DMS 273 (cell line): ENCODE data around the gene SLC6A2.

Experiments used
- DNase-seq: peaks from one replicate; lab custom pipeline; 2025; ENCODE audit not compliant: unreplicated experiment; lab: John Stamatoyannopoulos, UW

Gene SLC6A2

DNA sequence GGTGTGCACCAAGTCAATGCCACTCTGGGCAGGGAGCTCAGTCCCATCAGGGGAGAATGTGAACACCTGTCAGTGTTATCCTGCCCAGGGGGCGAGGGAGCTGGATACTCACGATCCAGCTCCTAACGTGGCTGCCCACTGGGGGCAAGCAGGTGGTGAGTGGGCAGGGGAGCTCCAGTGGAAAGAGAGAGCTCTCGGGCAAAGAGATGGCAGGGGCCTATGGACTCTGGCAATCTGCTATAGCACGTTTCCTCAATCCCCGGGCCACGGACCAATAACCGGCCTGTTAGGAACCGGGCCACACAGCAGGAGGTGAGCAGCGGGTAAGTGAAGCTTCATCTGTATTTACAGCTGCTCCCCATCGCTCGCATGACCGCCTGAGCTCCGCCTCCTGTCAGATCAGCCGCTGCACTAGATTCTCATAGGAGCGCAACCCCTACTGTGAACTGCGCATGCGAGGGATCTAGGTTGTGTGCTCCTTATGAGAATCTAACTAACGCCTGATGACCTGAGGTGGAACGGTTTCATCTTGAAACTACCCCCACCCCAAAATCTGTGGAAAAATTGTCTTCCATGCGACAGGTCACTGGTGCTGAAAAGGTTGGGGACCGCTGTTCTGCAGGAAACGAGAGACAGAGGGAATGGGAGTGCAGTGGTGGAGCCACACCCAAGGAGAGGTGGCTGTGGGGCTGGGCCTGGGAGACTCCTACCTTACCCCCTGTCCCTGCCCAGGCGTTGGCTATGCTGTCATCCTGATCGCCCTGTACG is 15.6 kb downstream of the SLC6A2 start:
- no peak for DNase-seq

DNA sequence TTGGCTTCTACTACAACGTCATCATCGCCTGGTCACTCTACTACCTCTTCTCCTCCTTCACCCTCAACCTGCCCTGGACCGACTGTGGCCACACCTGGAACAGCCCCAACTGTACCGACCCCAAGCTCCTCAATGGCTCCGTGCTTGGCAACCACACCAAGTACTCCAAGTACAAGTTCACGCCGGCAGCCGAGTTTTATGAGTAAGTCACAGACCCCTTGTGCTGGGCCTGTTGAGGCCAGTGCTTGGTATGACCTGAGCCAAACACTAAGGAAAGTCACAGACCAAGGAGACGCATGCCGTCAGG is 16.1 kb downstream of the SLC6A2 start:
- DNase-seq, result no peak

DNA sequence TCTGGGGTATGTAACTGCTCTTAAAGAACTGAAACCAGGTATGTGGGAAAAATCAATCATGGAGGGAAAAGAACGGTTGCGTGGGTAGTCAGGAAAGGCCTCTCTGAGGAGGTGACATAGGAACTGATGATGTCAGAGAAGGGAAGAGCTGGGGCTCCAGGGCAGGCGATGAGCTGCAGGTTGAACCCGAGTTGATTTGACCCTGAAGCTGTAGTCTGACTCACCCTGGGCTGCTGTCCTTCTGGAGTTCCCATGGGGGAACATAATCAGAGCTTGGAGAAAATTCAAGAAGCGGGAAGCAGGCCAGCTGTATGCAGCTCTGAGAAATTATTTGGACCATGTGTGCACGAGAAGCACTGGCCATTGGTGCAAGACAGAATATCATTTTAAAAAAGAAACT is 16.7 kb downstream of the SLC6A2 start:
- DNase-seq, result no peak

DNA sequence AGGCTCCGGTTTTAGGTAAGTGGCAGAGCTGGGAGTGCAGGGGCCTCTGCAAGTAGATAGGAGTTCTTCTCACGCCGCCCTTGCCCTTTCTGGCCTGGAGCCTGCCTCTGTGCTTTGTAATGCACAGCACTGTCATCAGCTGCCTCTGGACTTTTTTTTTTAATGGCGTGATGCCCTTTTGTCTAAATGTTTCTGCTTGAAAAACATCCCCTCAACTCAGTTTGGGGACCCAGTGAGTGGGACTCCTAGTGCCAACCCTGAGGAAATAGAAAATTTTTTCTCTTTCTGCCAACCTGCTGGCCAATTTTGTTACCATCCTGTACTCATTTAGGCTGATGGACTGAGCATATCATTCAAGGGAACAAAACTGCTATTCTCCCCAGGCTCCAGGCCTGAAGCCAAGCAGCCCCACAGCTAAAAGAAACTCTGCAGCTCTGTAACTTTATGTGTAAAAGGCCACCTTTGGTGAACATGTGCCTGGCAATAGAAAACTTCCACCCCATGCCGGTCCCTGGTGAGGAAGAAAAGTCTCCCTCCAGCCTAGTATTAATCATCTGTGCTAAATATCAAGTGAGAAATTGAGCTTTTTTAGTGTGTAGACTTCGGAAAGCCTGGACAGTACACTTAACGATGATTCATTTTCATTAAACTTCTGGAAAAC is 22.5 kb downstream of the SLC6A2 start:
- DNase-seq, result no peak

DNA sequence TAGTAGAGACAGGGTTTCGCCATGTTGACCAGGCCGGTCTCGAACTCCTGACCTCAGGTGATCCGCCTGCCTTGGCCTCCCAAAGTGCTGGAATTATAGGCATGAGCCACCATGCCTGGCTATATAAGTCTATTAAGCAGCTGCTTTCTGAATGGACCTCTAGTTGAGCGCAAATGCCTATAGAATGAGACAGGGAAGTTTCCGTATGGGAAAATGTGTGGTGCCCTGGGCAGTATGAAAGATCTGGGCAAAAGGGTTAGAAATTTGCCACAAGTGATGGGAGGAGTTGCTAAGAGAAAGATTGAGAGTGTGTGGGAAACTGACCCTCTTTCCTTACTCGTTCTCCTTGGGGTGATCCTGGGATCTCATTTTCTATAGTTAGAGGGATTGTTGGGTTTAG is 26.3 kb downstream of the SLC6A2 start:
- DNase-seq, result no peak

DNA sequence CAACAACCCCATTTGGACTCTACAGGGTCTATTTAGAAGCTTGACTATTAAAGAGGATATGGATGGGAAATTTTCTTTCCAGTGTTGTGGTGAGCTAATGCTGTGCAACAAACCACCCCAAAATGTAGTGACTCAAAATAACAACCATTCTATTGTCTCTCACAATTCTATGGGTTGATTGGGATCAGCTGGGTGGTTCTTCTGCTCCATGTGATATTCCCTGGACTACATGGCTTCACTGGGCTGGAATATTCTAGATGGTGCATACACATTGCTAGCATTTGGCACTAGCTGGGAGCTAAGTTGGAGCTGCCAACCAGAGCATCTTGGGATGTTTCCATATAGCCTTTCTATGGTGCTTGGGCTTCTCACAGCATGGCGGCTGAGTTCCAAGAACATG is 30.2 kb downstream of the SLC6A2 start:
- DNase-seq, result no peak

DNA sequence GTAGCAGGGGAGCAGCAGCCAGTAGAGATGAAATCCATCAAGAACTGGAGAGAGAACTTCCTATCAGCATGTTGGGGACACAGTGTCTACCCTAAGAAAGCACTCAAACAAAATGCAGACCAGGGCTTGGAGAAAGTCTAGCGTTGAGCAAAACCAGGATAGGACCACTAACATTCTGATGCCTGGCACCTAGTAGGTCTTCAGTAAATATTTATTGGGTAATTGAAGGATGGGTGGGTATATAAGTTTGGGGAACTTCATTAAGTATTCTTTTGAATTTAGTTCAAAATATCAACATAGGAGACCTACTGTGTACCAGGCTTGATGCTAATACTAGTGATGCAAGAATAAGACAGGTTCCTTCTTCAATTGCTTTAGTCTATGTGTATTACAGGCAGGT is 30.9 kb downstream of the SLC6A2 start:
- no peak for DNase-seq

DNA sequence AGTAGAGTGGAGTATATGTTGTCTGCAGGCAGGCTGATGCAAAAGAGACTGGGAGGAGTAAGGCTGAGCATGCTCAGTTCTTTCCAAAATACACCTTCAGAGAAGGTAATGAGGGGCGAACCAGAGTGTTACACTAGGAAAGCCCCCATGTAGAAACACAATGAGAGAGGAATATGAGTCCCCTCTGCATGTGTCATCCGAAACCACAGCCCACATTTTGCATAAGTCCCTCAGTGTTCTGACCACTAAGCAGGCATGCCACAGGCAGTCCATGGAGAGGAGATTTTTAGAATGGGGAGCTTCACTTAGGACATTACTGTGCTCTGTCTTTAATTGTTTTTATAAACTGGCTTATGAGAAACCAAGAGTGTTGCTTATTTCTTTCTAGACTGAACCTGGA is 32.0 kb downstream of the SLC6A2 start:
- no peak for DNase-seq

DNA sequence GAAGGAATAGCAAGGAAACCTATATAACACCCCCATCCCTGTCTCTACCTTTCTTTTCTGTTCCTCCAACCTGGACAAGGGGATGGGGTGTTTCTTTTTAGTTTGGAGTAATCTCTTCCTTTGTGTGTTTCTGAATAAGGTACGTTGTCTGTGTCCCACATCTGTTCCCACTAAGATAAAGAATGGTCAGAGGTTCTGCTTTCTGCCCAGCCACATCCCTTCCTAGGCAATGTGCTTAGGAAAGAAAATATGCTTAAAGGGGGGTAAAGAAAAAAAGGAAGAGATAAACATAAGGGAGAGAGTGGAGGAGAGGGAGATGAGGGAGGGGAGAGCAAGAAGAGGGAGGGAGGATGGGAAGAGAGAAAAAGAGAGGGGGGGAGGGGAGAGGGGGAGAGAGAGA is 35.1 kb downstream of the SLC6A2 start:
- DNase-seq, result no peak

DNA sequence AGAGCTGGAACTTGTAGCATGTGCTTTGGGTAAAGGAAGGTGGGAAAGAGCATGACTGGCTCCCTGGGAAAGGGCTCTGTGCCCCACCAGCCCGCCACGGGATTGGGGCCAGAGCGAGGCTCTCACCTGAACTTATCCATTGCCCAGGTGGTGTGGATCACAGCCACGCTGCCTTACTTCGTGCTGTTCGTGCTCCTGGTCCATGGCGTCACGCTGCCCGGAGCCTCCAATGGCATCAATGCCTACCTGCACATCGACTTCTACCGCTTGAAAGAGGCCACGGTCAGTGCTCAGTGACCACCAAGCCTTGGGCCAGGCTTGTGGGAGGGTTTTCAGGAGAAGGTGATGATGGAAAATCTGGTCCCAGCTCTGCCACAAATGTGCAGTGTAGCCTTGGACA is 36.0 kb downstream of the SLC6A2 start:
- no peak for DNase-seq

DNA sequence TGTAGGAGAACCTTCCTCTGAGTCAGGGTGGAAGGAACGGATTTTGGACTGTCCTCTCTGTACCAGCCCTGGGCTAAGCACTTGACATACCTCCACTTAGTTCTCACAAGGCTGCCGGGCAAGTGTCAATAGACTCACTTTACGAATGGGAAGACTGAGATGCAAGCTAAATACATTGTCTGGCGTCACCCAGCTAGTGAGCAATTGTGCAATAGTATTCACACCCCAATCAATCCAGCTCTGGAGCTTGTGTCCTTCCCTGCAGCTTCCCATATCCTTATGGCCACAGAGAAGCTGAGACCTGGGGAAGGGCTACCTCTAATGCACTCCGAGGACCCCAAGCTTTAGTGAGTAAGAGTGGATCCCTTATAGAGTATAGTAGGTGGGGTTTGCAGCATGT is 39.8 kb downstream of the SLC6A2 start:
- DNase-seq, result no peak

DNA sequence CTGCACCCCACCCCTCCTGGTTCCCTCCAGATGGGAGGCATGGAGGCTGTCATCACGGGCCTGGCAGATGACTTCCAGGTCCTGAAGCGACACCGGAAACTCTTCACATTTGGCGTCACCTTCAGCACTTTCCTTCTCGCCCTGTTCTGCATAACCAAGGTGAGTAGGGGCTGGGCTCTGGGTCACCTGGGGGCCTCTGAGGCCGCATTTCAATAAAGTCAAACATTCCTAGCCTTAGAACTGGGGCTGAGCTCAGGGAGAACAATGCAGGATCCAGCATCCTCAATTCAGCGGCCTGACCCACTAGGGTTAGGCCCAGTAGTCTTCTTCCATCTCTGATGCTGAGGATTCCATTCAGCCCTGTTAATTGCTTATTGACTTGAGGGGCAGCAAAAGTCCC is 42.1 kb downstream of the SLC6A2 start:
- DNase-seq, result no peak

DNA sequence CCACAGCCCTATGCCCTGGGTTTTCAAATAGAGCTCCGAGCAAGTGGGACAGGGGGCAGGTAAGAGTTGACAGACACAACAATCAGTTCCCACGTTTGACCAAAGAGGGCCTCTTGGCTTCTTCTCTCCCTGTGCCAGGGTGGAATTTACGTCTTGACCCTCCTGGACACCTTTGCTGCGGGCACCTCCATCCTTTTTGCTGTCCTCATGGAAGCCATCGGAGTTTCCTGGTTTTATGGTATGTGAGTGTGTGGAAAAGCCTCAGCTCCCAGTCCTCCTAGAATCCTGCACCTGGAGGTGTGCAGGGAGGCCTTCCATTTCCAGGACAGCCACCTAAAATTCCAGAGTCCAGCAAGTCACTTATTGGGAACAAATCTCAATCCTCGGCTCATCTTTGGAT is 42.5 kb downstream of the SLC6A2 start:
- no peak for DNase-seq

DNA sequence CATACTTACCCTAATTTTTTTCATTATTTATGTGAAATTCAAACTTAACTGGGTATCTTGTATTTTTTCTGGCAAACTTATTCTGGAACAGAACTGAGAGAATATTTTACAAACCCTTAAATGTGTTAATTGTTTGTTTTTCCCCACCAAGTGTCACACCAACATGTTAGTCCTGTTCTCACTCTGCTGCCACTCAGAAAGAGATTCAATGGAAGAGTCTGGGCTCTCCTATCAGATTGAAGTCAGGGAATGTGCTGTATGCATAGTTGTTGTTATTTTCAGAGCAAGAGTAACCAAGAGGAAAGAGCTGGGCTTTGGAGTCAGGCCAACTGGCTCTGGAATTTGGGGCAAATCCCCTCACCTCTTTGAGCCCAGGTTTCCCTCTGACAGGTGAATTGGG is 43.2 kb downstream of the SLC6A2 start:
- no peak for DNase-seq

DNA sequence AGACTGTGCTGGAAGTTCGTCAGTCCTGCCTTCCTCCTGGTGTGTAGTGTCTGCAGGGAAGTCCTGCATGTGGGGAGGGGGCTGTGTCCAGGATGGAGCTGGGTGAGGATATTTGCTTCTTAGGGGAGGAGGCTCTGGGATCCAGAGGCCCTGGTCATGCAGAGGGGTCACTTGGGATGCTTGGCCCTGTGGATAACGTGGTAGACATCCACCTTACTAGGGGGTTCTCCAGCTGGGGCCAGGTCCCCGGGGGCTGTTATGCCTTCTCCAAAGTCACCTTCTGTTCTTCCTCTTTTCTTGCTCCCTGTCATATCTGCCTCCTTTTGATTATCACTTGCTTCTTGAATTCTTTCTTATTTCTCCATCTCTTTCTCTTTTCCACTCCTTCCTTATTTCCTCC is 43.8 kb downstream of the SLC6A2 start:
- no peak for DNase-seq

DNA sequence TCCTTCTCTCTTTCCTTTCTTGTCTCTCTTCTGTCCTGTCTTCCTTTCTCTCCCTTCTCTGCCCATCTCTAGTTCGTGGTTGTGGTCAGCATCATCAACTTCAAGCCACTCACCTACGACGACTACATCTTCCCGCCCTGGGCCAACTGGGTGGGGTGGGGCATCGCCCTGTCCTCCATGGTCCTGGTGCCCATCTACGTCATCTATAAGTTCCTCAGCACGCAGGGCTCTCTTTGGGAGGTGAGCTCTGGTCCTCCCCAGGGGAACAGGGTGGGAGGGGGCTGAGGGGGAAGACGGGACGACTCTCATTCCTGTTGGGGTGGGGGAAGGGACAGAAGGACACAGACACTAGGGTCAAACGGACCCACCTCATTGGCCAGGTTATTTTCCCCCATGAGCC is 44.3 kb downstream of the SLC6A2 start:
- DNase-seq, result no peak

DNA sequence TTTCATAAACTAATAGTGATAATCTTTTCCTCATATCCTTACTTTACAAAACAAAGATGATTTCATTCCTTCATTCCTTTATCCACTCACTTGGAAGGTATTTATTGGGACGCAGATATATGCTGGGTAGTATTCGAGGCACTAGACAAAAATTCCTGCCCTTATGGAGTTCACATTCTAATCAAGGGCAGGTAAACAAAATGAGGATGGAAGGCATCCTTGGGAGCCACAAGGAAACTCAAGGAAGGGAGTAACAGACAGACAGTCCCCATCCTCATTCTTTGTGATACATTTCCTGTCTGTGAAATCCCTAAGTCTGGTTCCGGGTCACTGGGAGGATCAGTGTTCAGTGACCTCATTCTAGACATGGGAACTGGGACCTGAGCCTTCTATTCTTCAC is 45.2 kb downstream of the SLC6A2 start:
- DNase-seq, result no peak

DNA sequence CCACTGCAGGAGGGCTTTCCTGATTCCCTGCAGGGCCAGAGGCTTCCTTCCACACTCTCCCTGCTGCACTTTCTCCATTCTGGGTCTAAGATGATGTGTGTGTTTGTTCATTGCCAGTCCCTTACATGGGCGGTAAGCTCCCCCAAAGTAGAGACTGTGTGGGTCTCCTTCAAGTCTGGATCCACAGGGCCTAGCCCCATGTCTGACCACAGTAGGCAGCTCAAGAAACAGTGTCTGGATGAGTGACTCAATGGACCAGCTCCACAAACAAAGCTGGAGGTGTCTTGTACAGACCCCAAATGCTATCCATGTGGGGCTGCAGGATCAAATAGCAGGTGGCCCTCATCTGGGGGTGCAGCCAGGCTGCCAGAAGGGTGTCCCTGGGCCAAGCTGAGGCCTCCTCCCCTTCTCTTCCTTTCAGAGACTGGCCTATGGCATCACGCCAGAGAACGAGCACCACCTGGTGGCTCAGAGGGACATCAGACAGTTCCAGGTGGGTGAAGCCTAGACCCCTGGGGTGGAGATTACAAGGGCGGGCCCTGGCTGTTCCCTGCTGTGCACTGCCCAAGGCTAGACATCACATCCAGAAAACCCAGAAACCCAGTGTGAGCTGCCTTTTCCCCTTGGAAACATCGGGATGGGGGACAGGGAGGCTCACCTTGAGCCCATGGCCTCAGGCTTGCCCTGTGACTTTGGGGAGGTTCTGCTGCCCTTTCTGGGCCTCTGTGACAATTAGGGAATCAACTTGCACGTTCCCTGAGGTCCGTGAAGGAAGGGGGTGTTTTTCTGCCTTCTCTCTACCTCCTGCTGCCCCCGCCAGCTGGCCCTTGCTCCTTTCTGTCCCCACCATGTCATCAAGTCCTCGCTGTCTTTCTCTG is 45.9 kb downstream of the SLC6A2 start:
- DNase-seq, result peak; percentile 86

DNA sequence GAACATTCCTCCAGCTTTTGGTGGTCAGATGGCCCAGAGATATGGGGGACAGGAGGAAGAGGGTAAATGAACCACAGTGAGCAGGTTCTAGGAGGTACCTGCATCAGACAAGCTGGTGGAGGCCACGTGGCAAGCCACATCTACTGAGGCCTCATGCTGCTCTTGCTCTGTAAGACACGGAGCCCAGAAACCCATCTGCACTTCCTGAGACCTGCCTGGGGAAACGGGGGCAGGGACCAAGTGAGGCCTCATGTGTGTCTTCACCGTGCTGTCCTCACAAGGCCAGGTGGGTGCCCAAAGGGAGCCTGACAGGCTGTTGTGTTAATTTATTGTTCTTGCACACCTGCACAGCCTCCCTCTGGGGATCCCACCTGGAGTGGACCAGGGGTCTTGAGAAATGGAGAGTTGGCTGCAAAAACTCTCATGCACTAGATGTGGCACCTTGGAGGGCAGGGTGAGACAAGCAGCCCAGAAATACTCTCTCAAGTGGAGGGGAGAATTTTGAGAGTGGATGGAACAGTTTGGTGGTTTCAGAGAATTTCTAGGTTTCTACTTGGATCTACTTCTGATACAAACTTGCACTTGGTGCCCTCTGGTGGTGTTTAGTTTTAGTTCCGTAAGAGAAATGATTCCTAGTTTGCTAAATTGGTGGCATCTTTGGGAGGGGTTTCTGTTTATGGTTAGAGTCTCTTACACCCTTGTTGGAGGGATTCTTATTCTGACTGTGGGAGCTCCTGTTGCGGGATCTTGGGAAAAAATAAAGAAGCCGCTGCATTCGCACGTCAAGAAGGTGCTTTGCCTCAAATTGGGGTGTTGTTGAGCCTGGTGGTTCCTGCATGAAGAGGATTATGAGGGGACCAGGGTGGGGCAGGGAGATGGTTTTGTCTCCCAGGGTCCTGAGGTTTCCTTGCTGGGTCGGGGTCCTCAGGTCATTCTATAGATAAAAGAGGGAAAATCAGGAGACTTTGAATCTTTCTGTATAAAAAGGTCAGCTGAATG is 47.5 kb downstream of the SLC6A2 start:
- DNase-seq, result peak; percentile 77

DNA sequence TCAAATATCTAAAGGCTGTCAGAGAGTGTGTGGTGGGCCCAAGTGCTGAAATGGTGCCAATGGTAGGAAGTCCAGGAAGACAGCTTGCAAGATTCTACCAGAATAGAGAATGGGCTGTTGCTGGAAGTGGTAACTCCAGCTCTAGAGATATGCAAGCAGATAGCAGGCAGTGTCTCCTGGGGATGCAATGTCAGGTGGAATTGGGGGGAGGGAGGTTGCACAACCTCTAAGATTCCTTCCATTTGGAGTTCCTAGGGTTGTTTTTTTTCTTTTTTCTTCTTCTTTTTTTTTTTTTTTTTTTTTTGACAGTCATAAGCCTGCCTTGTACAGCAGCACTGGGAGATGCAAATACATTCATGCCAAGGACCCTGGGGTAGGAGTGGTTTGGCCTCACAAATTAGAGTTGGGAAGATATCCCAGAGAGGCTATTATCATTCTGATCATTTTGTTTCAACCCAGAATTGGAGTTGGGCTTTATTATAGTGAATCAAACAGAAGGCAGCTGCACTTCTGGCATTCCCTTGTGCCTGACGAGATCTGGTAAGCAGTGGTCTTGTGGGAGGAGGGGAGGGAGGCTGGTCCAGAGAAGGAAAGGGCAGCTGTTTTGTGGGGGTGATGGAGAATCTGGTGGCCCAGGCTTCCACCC is 51.1 kb downstream of the SLC6A2 start:
- no peak for DNase-seq
